ENCODE data around the gene TTLL6. TPM values are rescaled to one million over a fixed set of nuclear protein-coding genes. Genes with fewer than 3 reads are reported as not detected.

TTLL6 gene
- polyA plus RNA-seq (2013, experiment 1 of 2), result 0.60 TPM
- 0.43 TPM for polyA plus RNA-seq (2013, experiment 2 of 2)

DNA sequence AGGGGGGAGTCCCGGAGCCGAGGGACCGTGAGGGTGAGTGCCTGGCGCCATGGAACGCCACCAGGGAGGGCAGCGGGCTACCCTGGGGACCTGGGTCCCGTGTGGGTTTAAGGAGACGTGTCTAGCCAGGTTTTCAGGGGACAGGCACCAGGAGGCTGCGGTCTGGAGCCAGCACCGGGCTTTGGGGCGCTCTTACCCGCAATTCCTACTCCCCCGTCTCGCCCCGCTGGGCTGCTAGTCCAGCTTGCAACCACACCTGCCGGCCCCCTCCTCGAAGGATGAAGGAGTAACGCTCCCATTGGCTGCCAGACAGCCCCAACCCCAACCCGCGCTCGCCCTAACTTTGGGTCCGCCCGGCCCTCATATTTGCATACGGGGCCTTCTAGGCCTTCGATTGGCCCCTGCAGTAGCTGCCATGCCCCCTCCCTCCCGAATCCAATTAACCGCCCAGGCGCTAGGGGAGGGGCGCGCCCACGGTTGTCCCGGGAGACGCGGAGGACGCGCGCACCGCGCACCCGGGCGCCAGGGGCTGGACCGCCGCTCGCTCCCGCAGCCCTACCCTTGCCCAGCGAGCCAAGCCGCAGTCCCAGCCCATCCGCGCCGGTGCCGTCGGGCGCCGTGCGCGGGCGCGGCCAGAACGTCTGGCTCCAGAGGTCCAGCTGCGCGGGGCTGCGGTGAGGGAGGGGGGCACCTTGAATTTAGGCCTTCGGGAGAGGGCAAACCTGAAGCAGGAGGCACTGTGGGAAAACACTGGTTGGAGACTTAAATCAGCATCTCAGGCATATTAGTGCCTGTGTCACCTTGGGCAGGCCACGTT lies at the start of gene TTLL6:
Gene TTLL6, minus strand, starts transcription at position 456 of the 817 bp plus-strand sequence. Its CDS starts 157 bp downstream, at position 299.
- peak within 1 kb of the TSS; percentile 99 for H3K4me2 ChIP-seq (ENCODE audit: insufficient read depth, low read length, poor library complexity, severe bottlenecking)
- H3K4me3 ChIP-seq (ENCODE audit: low read length in 2 of 2), result peak within 1 kb of the TSS; percentile 38 to 80
- H2BK12ac ChIP-seq (ENCODE audit: low read length), result no peak within 1 kb of the TSS
- peak within 1 kb of the TSS; percentile 57 for H3K23ac ChIP-seq (ENCODE audit: low read depth, low read length, poor library complexity)
- no peak within 1 kb of the TSS for H3K14ac ChIP-seq (ENCODE audit: low read length)
- H3K36me3 ChIP-seq (replicated peaks in 1 of 2; ENCODE audit: control insufficient read depth in 2 of 2, insufficient read depth in 2 of 2, low read length in 2 of 2), result no peaks in the 10 kb centered on the region
- H3K27ac ChIP-seq (replicated peaks; ENCODE audit: low read length), result no peak within 1 kb of the TSS
- no peak within 1 kb of the TSS for H2AK5ac ChIP-seq (ENCODE audit: low read depth, low read length)
- H3K4me1 ChIP-seq (ENCODE audit: control insufficient read depth in 2 of 2, insufficient read depth in 1 of 2, low read depth in 1 of 2, low read length in 2 of 2), result peaks cover 14 to 16% of the 10 kb centered on the region in 2 donors
- no peak within 1 kb of the TSS for H2BK120ac ChIP-seq (ENCODE audit: low read depth, low read length)
- H3K27me3 ChIP-seq (ENCODE audit: control insufficient read depth in 3 of 3, insufficient read depth in 3 of 3, low read depth in 1 of 3, low read length in 3 of 3), result peaks cover 2 to 46% (median 16%) of the 10 kb centered on the region in 3 experiments
- H2BK5ac ChIP-seq (ENCODE audit: low read length), result no peak within 1 kb of the TSS
- no CpG with 5 or more reads among the region's 64 CpGs for WGBS, 2 donors (ENCODE audit: extremely low coverage in 2 of 2, insufficient read length in 2 of 2, insufficient replicate concordance in 1 of 2)
- peak; percentile 93 for DNase-seq (ENCODE audit: low spot score)
- no peak within 1 kb of the TSS for H4K91ac ChIP-seq (ENCODE audit: low read depth, low read length, poor library complexity)
- no peaks in the 10 kb centered on the region for H3K9me3 ChIP-seq (replicated peaks in 1 of 2; ENCODE audit: control insufficient read depth in 2 of 2, insufficient read depth in 1 of 2, low read depth in 1 of 2, low read length in 2 of 2)
- peak within 1 kb of the TSS; percentile 74 for H3K9ac ChIP-seq (ENCODE audit: low read depth, low read length, poor library complexity)
- no peak within 1 kb of the TSS for H3K4ac ChIP-seq (ENCODE audit: low read length)
- peak within 1 kb of the TSS; percentile 72 for H2BK15ac ChIP-seq (ENCODE audit: low read length)
- no peak within 1 kb of the TSS for H4K8ac ChIP-seq (ENCODE audit: low read depth, low read length)
- H3K79me1 ChIP-seq (ENCODE audit: low read depth, low read length), result no peaks in the 10 kb centered on the region
- H3K18ac ChIP-seq (ENCODE audit: low read length), result peak within 1 kb of the TSS; percentile 90
- peak within 1 kb of the TSS; percentile 90 for H2AFZ ChIP-seq (ENCODE audit: low read length)

DNA sequence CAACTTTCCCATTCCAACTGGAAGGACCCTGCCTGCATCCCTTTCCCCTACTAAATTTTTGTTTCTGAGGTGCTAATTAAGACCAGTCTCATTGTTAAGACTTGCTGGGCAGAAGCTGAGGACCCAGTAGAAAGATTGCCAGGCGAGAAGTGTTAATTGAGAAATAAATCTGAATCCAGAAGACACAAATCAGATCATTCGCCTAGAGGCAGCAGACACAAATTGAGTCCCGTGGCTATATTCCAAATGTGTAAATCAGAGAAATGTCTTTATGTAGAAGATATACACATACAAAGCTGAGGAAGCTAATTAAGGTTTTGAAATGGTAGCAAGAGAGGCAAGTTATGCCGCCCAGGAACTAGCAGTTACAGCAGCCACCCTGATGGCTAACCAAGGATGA lies 43.4 kb upstream of the TTLL6 start:
- no peaks in the 10 kb centered on the region for H3K27me3 ChIP-seq (ENCODE audit: control insufficient read depth in 3 of 3, insufficient read depth in 3 of 3, low read depth in 1 of 3, low read length in 3 of 3)
- no peak overlapping the region for H4K8ac ChIP-seq (ENCODE audit: low read depth, low read length)
- no peak for DNase-seq (ENCODE audit: low spot score)
- H3K36me3 ChIP-seq (replicated peaks in 1 of 2; ENCODE audit: control insufficient read depth in 2 of 2, insufficient read depth in 2 of 2, low read length in 2 of 2), result peaks cover 6 to 24% of the 10 kb centered on the region in 2 donors
- no peak overlapping the region for H2BK15ac ChIP-seq (ENCODE audit: low read length)
- H3K9ac ChIP-seq (ENCODE audit: low read depth, low read length, poor library complexity), result no peak overlapping the region
- no CpG with 5 or more reads among the region's 4 CpGs for WGBS, 2 donors (ENCODE audit: extremely low coverage in 2 of 2, insufficient read length in 2 of 2, insufficient replicate concordance in 1 of 2)
- no peaks in the 10 kb centered on the region for H3K79me1 ChIP-seq (ENCODE audit: low read depth, low read length)
- no peak overlapping the region for H2BK5ac ChIP-seq (ENCODE audit: low read length)
- no peak overlapping the region for H3K23ac ChIP-seq (ENCODE audit: low read depth, low read length, poor library complexity)
- H3K9me3 ChIP-seq (replicated peaks in 1 of 2; ENCODE audit: control insufficient read depth in 2 of 2, insufficient read depth in 1 of 2, low read depth in 1 of 2, low read length in 2 of 2), result no peaks in the 10 kb centered on the region
- H2AK5ac ChIP-seq (ENCODE audit: low read depth, low read length), result no peak overlapping the region
- H2BK120ac ChIP-seq (ENCODE audit: low read depth, low read length), result no peak overlapping the region
- H2AFZ ChIP-seq (ENCODE audit: low read length), result no peak overlapping the region
- H2BK12ac ChIP-seq (ENCODE audit: low read length), result no peak overlapping the region
- H3K4ac ChIP-seq (ENCODE audit: low read length), result no peak overlapping the region
- no peak overlapping the region for H3K27ac ChIP-seq (replicated peaks; ENCODE audit: low read length)
- H4K91ac ChIP-seq (ENCODE audit: low read depth, low read length, poor library complexity), result no peak overlapping the region
- no peak overlapping the region for H3K4me2 ChIP-seq (ENCODE audit: insufficient read depth, low read length, poor library complexity, severe bottlenecking)
- H3K14ac ChIP-seq (ENCODE audit: low read length), result no peak overlapping the region
- H3K4me3 ChIP-seq (ENCODE audit: low read length in 2 of 2), result no peak overlapping the region
- peaks cover 0 to under 1% of the 10 kb centered on the region in 2 donors for H3K4me1 ChIP-seq (ENCODE audit: control insufficient read depth in 2 of 2, insufficient read depth in 1 of 2, low read depth in 1 of 2, low read length in 2 of 2)
- H3K18ac ChIP-seq (ENCODE audit: low read length), result no peak overlapping the region

DNA sequence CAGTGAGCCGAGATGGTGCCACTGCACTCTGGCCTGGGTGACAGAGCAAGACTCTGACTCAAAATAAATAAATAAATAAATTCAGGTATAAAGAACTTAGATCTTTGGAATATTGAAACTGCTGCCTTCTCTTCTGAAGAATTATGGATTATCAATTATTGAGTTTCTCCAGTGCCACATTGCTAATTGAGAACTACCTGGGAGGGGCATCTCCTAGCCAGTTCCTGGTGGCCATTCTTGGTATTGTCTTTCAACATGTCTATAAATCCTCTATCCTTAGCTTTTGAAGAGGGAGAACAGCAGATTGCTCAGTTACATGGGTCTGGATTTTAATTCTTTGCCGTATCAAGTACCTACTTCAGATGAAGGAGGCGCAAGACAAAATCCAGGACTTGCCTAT lies 43.0 kb upstream of the TTLL6 start:
- no peak overlapping the region for H2BK15ac ChIP-seq (ENCODE audit: low read length)
- H3K9me3 ChIP-seq (replicated peaks in 1 of 2; ENCODE audit: control insufficient read depth in 2 of 2, insufficient read depth in 1 of 2, low read depth in 1 of 2, low read length in 2 of 2), result no peaks in the 10 kb centered on the region
- no peak overlapping the region for H2BK120ac ChIP-seq (ENCODE audit: low read depth, low read length)
- WGBS, 2 donors (ENCODE audit: extremely low coverage in 2 of 2, insufficient read length in 2 of 2, insufficient replicate concordance in 1 of 2), result no CpG with 5 or more reads among the region's 3 CpGs
- H3K14ac ChIP-seq (ENCODE audit: low read length), result no peak overlapping the region
- H3K4ac ChIP-seq (ENCODE audit: low read length), result no peak overlapping the region
- no peak overlapping the region for H3K4me2 ChIP-seq (ENCODE audit: insufficient read depth, low read length, poor library complexity, severe bottlenecking)
- H3K18ac ChIP-seq (ENCODE audit: low read length), result no peak overlapping the region
- no peak overlapping the region for H3K27ac ChIP-seq (replicated peaks; ENCODE audit: low read length)
- no peak overlapping the region for H2AFZ ChIP-seq (ENCODE audit: low read length)
- no peak overlapping the region for H3K4me3 ChIP-seq (ENCODE audit: low read length in 2 of 2)
- no peak overlapping the region for H2AK5ac ChIP-seq (ENCODE audit: low read depth, low read length)
- H3K9ac ChIP-seq (ENCODE audit: low read depth, low read length, poor library complexity), result no peak overlapping the region
- no peak overlapping the region for H2BK12ac ChIP-seq (ENCODE audit: low read length)
- H2BK5ac ChIP-seq (ENCODE audit: low read length), result no peak overlapping the region
- no peaks in the 10 kb centered on the region for H3K27me3 ChIP-seq (ENCODE audit: control insufficient read depth in 3 of 3, insufficient read depth in 3 of 3, low read depth in 1 of 3, low read length in 3 of 3)
- no peaks in the 10 kb centered on the region for H3K79me1 ChIP-seq (ENCODE audit: low read depth, low read length)
- peaks cover 0 to 2% of the 10 kb centered on the region in 2 donors for H3K4me1 ChIP-seq (ENCODE audit: control insufficient read depth in 2 of 2, insufficient read depth in 1 of 2, low read depth in 1 of 2, low read length in 2 of 2)
- no peak for DNase-seq (ENCODE audit: low spot score)
- H4K91ac ChIP-seq (ENCODE audit: low read depth, low read length, poor library complexity), result no peak overlapping the region
- no peak overlapping the region for H3K23ac ChIP-seq (ENCODE audit: low read depth, low read length, poor library complexity)
- peaks cover 6 to 24% of the 10 kb centered on the region in 2 donors for H3K36me3 ChIP-seq (replicated peaks in 1 of 2; ENCODE audit: control insufficient read depth in 2 of 2, insufficient read depth in 2 of 2, low read length in 2 of 2)
- no peak overlapping the region for H4K8ac ChIP-seq (ENCODE audit: low read depth, low read length)

DNA sequence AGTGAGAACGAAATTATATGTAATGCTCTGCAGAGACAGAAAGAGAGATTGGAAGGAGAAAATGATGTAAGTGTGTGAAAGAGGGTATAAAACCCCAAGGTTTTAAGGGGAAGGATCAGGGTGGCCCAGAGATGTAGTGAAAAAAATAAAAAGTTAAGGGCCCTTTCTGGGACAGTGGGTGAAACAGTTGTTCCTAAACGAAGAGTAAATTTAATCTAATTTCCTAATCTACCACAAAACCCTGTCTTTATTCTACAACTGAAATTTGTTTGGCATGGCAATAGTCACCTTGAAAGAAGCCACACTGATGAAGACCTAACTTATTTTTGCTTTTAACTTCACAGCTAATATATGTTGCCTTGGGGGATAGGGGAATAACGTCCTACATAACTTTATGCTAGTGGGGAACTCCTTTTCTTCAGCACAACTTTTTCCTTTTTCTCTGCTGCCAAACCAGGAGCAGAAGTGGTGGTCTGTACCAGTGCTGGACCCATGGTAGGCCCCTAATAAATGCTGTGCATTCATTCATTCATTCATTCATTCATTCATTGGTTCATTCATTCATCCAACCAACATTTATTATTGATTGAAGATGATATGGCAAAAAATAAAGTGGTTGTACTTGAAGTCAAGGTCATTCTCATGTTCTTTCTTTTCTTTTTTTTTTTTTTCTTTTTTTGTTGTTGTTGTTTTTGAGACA lies 39.2 kb upstream of the TTLL6 start:
- Histone ChIP-seq H4K8ac (ENCODE audit: low read depth, low read length) (no peak overlapping the region), H3K9ac (ENCODE audit: low read depth, low read length, poor library complexity) (no peak overlapping the region), H3K27ac (replicated peaks; ENCODE audit: low read length) (no peak overlapping the region), H3K14ac (ENCODE audit: low read length) (no peak overlapping the region), H2BK15ac (ENCODE audit: low read length) (no peak overlapping the region), H3K79me1 (ENCODE audit: low read depth, low read length) (no peaks in the 10 kb centered on the region), H3K4me3 (ENCODE audit: low read length in 2 of 2) (no peak overlapping the region), H3K18ac (ENCODE audit: low read length) (no peak overlapping the region), H2BK12ac (ENCODE audit: low read length) (no peak overlapping the region), H3K4ac (ENCODE audit: low read length) (no peak overlapping the region), H2BK5ac (ENCODE audit: low read length) (no peak overlapping the region), H2AK5ac (ENCODE audit: low read depth, low read length) (no peak overlapping the region), H3K23ac (ENCODE audit: low read depth, low read length, poor library complexity) (no peak overlapping the region), H4K91ac (ENCODE audit: low read depth, low read length, poor library complexity) (no peak overlapping the region), H3K4me2 (ENCODE audit: insufficient read depth, low read length, poor library complexity, severe bottlenecking) (no peak overlapping the region), H3K27me3 (ENCODE audit: control insufficient read depth in 3 of 3, insufficient read depth in 3 of 3, low read depth in 1 of 3, low read length in 3 of 3) (no peaks in the 10 kb centered on the region), H3K4me1 (ENCODE audit: control insufficient read depth in 2 of 2, insufficient read depth in 1 of 2, low read depth in 1 of 2, low read length in 2 of 2) (peaks cover 0 to 5% of the 10 kb centered on the region in 2 donors), H2AFZ (ENCODE audit: low read length) (no peak overlapping the region), H2BK120ac (ENCODE audit: low read depth, low read length) (no peak overlapping the region), H3K36me3 (replicated peaks in 1 of 2; ENCODE audit: control insufficient read depth in 2 of 2, insufficient read depth in 2 of 2, low read length in 2 of 2) (peaks cover 0 to 24% of the 10 kb centered on the region in 2 donors), H3K9me3 (replicated peaks in 1 of 2; ENCODE audit: control insufficient read depth in 2 of 2, insufficient read depth in 1 of 2, low read depth in 1 of 2, low read length in 2 of 2) (no peaks in the 10 kb centered on the region)
- WGBS, 2 donors (ENCODE audit: extremely low coverage in 2 of 2, insufficient read length in 2 of 2, insufficient replicate concordance in 1 of 2), result 100% methylated on average over 1 of the region's 3 CpGs; no CpG with 5 or more reads in 1 of the 2 donors
- DNase-seq (ENCODE audit: low spot score), result no peak
